GM19035 (cell line): ENCODE measurements around the gene STOX1.
"Not testable (repeated sequence)": the region's sequence is repeated elsewhere in the genome, so short reads cannot be mapped to it uniquely, and the experiment has no call there.

Experiments
- ATAC-seq: cut with Tn5 transposase; IDR thresholded peaks from one replicate; pipeline ENCODE4 v1.9.1; 2021; ENCODE audit not compliant: unreplicated experiment

STOX1 gene

DNA sequence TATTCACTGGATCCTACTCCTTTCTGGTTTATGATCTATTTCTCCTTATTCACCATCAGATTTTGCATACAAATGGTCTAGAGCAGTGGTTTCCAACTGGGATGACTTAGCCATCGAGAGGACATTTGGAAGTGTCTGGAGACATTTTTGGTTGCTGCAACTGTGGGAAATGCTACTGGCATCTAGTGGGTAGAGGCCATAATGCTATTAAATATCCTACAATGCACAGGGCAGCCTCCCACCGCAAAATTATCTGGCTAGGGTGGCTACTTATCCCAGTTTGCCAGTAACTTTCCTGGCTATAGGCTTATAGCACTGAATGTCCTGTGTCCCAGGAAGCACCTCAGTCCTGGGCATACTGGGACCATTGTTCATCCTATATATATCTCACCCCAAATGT is 52.3 kb downstream of the STOX1 start:
- ATAC-seq: no peak

DNA sequence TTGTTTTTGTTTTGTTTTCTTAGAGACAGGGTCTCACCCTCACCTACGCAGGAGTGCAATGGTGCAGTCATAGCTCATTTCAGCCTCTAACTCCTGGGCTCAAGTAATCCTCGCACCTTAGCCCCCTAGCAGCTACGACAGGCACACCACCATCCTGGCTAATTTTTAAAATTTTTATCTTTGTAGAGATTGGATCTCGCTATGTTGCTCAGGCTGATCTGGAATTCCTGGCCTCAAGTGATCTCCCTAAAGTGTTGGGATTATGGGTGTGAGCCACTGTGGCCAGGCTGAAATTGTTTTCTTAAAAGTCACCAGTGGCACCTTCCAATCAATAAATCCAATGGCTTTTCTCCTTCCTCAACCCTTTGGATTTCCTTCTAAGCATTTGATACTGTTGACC is 52.9 kb downstream of the STOX1 start:
- no peak for ATAC-seq

DNA sequence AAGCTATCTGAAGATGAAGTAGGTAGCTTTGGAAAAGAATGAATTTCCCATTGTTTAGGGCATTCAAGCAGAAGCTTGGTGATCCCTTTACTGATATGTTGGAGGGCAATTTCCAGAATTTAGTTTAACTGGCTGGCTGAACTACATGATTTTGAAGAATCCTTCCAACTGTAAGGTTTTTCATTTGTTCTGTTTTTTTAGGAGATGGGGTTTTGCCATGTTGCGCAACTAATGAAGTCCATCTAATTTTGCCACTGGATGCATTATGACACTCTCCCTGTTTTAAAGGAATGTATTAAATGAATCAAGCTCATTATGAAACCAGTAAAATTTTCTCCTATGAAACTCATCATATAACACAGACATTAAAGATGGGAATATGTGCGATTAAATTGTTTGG is 67.7 kb downstream of the STOX1 start:
- ATAC-seq: no peak

DNA sequence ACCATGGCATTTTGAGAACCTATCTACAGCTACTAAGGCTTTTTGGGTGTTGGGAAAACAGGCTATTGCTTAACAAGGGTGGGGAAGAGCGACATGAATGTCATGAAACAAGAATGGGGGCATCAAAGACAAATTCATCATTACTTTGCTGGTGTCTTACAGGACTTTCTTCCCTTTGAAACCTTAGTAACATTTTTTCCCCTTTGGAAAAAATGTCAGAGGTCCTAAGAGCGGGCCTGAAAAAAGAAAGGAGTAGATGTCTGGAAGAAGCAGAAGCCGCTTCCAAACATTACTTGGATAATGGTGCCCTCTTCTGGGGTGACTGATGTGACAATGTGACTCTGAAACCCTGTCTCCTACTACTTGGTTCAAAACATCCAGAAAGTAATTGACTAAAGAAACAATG is 70.0 kb downstream of the STOX1 start:
- ATAC-seq: no peak

DNA sequence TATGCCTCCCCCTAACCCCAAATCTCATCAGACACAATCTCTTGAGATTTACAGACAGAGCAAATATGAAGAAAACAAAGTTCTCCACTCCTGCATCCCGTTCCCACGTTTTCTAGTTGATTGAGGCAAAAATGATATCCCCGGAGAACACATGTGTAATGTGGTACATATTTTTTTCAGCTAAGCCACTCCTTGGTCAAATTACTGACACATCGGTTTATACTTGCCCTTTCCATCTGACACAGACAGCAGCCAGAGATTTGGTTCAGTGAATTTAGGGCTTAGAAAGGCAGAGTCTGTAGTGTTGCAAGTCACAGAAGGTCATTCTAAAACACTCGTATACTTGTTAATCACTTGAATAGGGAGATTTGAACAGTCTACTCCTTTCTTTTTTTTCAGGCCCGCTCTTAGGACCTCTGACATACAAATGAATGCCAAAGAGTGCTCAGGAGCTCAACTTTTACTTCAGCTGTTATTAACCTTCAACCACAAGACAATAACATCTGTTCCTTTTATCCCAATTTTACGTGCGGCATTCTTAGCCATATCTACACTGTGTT is 71.9 kb downstream of the STOX1 start:
- no peak for ATAC-seq

DNA sequence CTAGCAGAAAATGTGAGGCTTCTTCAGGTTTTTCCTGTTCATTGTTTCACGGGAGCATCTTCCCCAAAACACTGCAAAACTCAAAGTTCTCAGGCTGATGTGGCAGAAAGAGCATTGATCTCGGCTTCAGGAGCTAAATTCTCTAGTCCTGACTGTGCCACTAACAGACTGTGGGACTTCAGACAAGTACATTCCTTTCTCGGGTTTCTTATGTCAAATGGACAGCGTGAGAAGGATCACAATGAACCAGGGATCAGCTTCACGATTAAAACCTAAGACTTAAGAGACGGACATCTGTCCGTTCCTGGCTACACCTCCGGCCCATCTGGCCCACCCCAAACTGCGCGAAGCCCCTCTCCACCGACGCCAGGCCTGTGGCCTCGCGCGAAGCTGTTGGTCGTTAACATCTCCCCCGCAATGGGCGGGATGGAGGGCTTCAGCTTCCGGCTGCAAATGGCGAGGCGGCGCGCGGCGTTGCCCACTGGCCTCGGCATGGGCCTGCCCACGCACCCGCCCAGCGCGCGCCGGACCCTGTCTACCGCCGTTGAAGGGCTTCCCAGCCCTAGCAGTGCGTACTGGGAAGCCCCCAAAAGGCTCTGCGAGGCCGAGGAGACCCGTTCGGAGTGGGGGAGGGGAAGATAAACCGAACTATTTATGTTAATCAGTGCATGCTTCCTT is 73.2 kb downstream of the STOX1 start:
- ATAC-seq: no peak

DNA sequence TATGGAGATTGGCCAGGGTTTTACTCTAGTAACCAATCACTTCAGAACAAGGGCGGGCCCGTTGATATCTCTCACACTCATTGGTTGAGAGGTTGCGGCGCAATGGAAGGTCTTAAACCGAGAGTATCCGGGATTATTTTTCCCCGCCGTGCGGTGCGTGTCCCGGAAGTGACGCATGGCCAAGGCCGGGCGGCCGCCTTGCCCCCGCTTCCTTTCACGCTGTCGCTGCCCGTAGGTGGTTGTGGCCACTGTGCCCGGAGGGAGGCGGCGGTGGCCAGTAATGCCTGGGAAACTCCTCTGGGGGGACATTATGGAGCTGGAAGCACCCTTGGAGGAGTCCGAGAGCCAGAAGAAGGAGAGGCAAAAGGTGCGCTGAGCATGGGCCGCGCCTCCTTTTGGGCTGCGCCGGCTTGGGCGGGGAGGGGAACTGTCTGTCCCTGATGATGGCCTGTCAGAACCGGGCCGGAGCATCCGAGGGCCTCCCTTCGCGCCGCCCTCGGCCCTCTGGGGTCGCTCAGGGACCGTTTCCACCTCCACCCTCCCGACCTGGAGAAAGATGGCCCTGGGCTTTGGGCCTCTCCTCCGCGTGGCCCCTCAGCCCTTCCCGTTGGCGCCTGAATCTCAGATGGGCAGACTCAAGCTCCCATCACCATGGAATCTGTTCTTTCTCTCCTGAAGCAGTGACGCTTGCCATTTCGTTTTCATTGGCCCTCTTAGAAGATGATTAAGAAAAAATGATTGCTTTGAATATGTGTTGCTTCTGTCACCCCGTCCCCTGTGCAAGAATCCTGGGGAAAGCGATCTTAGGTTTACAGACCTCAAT is 74.0 kb downstream of the STOX1 start, which contains the start of gene DDX50:
Gene DDX50, plus strand, starts transcription at position 211 of the 823 bp plus-strand sequence. Its CDS starts 70 bp downstream, at position 281.
- peak; percentile 97 for ATAC-seq

DNA sequence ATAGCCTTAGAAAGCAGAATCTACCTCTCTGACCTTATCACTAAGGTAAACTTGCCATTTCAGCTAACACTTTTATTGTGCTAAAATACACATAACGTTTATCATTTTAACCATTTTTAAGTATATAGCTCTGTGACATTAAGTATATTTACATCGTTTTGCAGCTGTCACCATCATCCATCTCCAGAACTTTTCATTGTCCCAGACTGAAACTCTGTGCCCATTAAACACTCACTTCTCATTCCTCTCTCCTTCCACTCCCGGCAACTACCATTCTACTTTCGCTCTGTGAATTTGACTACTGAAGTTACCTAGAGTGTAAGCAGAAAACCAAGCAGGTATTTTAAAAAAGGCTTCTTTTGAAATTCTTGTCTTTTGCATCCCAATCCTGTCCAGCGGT is 75.1 kb downstream of the STOX1 start:
- no peak for ATAC-seq

DNA sequence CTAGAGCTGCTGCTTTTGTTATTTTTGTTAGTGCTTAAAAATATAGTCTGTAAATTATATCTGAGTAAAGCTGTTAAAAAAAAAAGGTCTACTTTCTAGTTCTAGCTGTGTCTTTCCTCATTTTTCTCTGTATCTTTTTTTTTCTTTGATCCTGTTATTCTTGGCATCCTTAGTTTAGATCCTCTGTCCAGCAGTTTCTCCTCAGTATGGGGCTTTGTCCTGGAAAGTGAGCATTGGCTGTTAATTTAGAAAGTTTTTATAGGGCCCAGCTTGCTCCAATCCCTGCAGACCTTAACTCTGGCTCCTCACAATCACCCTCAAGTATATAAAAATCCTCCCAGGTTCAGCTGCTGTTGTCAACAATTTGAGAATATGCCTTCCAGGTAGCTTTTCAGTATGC is 97.3 kb downstream of the STOX1 start:
- no peak for ATAC-seq

DNA sequence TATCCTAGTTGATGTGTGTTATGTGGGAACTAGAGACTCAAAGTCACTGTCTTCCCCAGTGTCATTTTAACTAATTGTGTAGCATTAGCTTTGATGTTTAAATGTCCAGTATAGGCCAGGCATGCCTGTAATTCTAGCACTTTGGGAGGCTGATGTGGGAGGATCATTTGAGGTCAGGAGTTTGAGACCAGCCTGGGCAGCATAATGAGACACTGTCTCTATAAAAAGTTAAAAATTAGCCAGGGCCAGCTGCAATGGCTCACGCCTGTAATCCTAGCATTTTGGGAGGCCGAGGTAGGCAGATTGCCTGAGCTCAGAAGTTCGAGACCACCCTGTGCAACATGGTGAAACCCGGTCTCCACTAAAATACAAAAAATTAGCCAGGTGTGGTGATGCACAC is 98.2 kb downstream of the STOX1 start:
- no peak for ATAC-seq

DNA sequence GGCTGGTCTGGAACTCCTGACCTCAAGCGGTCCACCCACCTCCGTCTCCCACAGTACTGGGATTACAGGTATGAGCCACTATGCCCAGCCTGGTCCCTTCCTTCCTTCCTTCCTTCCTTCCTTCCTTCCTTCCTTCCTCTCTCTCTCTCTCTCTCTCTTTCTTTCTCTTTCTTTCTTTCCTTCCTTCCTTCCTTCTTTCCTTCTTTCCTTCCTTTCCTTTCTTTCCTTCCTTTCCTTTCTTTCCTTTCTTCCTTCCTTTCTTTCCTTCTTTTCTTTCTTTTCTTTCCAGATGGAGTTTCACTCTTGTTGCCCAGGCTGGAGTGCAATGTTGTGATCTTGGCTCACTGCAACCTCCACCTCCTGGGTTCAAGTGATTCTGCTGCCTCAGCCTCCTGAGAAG is 101.8 kb downstream of the STOX1 start:
- not testable (repeated sequence) for ATAC-seq

DNA sequence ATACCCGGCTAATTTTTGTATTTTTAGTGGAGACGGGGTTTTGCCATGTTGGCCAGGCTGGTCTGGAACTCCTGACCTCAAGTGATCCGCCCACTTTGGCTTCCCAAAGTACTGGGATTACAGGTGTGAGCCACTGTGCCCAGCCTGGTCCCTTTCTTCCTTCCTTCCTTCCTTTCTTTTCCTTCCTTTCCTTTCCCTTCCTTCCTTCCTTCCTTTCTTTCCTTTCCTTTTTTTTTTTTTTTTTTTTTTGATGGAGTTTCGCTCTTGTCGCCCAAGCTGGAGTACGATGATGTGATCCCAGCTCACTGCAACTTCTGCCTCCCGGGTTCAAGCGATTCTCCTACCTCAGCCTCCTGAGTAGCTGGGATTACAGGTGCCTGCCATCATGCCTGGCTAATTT is 102.6 kb downstream of the STOX1 start:
- not testable (repeated sequence) for ATAC-seq

DNA sequence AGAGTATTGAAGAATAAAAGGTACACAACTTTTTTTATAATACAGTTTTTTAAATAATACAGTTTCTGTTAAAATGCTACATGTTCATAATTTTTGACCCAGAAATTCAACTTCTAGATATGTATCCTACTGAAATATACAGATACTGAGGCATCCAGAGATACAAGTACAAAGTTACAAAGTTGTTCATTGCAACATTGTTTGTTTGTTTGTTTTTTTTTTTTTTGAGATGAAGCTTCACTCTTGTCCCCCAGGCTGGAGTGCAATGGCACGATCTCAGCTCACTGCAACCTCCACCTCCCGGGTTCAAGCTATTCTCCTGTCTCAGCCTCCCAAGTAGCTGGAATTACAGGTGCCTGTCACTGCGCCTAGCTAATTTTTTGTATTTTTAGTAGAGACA is 105.5 kb downstream of the STOX1 start:
- ATAC-seq: not testable (repeated sequence)

DNA sequence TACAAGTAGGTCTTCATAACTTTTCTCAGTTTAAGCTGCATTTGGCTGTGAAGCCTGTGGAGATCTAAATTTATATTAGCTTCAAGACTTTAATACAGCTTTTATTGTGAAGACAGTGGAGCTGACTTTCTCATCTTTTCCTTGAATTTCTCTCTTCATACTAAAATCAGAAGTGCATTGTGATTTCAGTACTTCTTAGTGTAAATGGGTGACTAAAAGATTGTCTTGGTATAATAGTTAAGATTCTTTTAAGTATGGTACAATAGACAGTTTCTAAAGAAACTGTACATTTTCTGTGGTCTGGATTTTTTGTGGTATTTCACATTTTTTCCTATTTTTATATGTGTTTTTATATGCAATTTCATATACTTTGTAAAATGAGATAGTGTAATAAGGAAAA is 107.7 kb downstream of the STOX1 start:
- no peak for ATAC-seq

DNA sequence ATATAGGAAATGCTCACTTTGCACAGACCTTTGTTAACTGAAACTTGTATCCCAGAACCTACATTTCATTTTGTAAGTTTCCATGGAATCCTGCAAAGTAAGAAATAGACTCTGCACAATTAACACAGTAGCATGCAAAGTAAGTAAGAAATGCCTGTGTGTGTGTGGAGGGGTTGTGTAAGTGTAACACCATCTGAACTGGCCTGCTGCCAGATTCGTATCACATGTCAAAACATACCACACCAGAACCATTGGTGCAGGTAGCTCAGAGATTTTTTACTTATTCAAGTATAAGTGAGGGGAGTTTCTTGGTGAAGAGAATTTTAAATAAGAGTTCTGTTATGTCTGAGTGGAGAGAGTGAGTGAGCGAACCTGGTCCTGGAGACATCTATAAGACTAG is 110.8 kb downstream of the STOX1 start:
- ATAC-seq: no peak

DNA sequence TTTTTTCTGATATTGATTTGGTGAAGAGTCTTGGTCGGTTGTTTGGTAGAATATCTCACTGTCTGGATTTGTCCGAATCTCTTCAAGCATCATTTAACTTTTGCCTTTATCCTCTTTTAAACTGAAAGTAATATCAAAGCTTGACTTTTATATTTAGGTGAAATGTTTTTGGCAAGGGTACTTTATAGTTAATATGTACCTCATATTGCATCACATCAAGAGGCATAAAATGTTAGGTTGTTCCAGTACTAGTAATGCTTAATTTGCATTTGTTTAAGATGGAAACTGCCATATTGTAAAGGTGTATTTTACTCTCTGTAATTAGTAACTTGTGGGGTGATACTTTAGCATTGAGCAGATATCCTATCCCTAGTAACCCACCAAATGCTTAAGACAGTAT is 111.6 kb downstream of the STOX1 start:
- no peak for ATAC-seq

DNA sequence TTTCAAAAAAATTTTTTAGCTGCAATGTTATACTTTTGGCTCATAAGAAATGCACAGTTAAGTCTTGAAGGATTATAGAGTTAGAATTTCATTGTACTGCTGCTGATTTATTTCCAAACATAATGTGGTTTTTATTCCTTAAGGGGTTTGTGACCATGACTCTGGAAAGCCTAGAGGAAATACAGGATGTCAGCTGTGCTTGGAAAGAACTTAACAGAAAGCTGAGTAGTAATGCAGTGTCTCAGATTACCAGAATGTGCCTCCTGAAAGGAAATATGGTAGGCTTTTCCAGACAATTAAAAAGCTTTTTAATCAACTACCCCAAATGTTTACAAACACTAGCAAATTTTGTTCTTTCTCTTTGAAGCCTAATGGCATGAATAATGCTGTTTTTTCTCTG is 113.6 kb downstream of the STOX1 start:
- not testable (repeated sequence) for ATAC-seq
